HK-2 (cell line): ENCODE data around the gene C15orf39.
"Not testable (repeated sequence)": the region's sequence is repeated elsewhere in the genome, so short reads cannot be mapped to it uniquely, and the experiment has no call there.

ENCODE experiments used
- DNase-seq: peaks from one replicate; pipeline ENCODE4 v3.0.0-alpha.2; 2018; ENCODE audit not compliant: unreplicated experiment

Gene C15orf39

DNA sequence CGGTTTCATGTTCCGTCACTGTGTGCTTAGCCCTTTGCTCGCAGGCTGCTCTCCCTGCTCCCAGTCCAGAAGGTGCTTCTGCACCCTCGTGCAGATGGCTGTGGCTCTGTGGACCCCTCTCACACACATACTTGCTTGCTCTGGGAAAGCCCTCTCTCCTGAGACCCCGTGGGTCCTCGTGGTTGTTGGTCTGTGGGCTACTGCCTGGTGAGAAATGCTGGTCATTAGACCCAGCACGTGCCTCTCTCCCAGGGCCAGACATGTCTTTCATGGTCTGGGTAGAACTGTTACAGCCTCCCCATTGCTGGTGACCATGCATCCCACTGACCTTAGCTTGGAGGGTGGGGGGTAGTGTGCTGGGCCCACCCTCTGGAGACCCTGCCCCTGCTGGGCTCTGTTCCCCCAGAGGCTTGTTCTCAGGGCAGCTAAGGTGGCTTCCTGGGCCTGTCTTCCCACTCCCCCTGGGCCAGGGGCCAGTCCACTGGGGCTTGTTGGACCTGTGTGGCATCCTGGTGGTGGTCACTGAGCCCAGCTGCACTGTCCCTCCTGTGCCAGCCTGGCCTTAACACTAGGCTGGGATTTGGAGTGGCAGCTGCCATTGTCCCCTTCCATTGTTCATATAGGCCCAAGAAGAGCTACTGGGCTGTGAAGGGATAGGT, 10.6 kb downstream of the C15orf39 start:
- no peak for DNase-seq

DNA sequence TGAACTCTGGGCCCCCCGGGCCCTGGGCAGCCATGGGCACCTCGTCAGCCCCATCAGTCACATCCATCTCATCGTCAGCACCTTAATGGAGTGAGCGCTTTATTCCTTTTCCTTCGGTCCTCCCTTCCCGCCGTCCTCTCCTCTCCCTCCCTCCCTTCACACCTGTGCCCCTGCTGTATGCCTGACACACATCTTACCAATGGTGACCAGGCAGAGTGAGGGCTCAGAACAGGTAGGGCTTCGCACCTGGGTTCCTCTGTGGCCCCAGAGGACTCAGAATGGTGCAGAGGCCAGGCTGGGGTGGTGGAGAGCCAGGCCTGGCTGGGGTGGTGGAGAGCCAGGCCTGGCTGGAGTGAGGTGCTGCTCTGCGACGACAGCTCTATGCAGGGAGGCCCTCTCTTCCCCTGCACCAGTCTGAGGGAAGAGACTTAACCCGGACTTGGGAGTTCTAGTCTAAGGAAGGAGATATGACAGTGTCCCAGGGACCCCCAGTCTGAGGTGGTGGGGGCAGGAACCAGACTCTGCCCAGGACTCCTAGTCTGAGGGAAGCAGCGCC, 11.6 kb downstream of the C15orf39 start:
- DNase-seq = no peak

DNA sequence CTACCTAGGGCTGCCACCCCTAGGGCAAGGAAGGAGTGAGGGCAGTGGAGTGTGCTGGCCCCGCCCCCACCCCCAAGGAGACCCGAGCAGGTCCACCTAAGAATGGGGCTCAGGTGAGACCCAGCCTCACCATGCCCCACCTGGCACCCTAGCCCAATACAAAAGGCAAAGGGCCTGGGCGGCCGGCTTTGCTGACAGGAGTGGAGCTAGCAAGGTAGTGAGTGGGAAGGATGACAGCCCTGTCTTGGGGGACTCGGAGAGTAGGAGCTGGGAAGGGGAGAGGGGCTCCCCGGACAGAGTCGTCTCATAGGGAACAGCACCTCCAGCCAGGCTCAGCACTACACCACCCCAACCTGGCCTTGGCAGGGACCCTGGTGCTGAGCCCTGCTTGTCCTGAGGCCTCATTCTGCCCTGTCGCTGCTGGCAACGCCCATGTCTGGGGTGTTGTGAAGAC, 12.1 kb downstream of the C15orf39 start:
- no peak for DNase-seq

DNA sequence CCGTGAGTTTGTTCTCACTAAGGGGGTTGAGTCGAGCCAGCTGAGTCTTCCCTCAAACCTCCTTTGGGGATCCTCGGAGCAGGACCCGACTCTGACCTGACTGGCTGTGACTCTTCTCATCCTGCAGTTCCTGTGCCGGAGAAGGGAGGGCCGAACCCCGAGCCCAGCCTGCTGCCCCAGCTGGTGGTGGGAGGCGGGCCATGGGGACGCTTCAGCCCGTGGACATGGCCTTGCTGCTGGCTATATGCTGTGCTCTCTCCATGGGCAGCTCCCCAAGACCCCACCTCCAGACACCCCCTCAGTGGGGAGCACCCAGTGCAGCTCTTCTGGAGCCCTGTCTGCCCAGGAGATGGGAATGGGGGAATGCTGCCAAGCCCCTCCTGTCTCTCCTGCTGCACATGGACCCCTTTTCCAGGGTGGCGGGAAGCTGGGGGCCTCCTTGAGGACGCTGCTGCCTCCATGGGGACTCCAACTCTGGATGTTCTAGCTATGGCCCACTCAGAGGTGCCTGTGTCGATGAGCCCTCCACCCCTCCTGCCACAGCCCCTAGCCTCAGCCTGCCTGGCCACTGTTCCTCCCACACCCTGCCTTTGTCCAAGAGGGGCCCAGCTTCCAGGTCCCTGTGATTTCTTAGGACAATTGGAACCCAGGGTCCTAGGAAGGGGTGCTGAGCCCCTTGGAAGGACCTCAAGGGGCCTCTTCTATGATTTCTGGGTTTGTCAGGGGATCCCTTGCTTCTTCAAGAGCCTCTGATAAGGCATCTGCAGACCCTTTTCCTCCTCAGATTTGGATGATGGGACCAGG, 12.8 kb downstream of the C15orf39 start:
- DNase-seq = no peak

DNA sequence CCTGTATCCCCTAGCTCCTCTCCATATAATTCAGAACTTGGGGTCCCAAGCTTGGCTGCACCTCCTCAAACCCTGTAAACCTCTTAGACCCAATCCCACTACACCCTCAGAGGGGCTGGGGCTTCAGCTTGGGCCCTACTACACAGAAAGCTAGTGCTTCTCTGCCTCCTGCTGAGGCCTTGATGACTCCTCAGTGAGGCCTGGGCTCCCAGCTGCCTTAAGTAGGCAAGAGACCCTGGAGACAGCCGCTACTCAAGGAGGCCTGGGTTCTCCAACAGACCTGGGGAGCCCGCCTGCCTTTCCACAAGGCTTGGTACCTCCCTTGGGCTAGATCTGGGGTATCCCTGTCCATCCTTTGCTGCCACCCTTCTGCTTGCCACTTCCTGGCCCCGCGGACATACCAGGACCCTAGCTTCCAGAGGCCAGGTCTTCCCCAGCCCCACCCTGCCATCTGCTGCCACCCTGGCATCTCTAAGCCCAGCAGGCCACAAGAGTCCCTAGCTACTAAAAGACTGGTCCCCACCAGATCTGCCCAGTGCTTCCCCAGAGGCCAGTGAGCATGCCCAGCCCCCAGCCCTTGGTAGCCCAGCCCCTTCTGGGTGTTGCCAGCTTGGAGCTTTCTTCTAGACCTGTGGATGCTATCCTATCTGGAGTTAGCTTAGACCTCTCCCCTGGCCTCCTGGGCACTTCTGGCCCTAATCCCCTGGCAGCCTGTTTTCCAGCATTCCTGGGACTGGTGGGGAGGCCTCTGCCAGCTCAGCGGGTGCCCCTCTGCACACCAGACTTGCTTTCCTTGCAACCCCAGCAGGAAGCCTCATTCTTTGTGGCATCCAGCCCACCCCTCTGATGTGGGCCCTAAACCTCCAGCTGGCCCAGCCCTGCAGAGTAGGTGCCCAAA, 13.7 kb downstream of the C15orf39 start:
- no peak for DNase-seq

DNA sequence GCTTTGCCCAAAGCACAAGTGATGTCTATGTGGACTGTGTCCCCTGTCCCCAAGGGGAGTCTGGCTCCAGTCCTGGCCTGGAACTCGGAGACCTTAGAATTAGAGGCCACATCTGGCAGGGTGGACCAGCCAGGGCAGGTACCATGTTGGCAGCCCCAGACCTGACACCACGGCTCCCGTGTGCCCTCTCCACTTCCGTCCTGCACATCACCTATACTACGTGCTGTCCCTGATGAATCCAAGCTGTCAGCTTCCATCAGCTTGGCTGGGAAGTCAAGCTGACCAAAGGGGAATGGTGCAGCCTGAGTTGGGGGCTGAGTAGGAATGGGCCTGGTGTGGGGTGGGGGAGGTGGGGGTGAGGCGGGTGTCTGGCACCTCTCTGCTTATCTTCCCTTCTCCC, 15.3 kb downstream of the C15orf39 start:
- no peak for DNase-seq

DNA sequence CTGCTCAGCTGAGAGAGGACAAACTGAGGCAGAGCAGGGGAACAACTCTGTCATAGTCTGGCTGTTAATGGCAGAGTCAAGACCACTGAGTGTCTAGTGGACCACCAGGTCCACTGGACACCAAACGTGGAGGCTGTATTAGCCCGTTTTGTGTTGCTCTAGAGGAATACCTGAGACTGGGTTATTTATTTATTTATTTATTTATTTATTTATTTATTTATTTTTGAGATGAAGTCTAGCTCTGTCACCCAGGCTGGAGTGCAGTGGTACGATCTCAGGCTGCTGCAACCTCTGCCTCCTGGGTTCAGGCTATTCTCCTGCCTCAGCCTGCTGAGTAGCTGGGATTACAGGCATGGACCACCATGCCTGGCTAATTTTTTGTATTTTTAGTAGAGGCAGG, 15.9 kb downstream of the C15orf39 start:
- DNase-seq = not testable (repeated sequence)

DNA sequence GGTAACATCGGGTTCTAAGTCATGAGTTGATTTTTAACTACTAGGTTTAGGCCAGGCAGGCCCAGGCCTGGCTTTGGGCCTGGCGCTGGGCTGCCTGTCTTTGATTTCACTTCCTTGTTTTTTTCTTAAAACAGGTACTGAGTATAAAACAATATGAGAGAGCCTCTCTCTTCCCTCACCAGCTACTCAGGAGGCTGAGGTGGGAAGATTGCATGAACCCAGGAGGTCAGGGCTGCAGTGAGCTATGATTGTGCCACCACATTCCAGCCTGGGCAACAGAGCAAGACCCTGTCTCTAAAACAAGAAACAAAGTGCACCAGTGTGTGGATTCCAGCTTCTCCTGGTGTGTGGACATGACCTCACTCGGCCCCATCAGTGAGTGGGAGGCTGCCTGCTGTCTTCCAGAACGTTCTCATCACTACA, 17.8 kb downstream of the C15orf39 start:
- not testable (repeated sequence) for DNase-seq

DNA sequence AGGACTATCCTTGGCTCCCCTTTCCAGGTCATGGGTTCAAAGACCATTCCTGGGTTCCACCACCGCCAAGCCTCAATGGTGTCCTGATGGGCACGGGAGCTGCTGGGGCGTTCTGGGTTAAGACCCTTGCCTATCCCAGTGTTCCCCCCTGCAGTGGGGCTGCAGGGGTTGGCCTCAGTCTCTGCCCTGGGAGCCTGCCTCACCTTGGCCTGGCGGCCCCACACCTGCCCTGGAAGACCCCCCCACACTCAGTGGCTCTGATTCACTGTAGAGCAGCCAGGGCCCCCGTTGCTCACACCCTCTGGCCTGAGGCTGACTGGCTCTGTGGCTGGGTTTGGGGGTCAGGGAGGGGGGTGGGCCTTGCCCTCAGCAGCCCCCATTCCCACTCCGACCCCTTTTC, 22.0 kb downstream of the C15orf39 start:
- no peak for DNase-seq

DNA sequence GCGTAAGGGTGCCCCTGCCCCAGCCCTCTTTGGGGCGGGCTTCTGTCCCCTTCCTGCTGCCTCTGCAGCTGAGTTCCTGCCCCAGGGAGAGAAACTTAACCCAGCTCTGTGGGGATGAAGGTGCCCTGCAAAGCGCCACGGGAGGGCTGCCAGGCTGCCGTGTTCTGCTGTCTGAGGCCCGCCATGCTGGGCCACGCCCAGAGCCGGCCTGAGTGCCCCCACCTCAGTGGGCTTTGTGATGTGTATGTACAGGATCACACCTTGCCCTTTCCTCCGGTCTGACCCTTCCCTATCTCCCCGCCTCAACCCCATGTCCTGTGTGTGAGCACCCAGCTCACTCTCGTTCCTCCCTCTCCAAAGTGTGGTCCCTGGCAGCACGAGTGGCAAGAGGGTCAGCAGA, 22.6 kb downstream of the C15orf39 start:
- DNase-seq = no peak

DNA sequence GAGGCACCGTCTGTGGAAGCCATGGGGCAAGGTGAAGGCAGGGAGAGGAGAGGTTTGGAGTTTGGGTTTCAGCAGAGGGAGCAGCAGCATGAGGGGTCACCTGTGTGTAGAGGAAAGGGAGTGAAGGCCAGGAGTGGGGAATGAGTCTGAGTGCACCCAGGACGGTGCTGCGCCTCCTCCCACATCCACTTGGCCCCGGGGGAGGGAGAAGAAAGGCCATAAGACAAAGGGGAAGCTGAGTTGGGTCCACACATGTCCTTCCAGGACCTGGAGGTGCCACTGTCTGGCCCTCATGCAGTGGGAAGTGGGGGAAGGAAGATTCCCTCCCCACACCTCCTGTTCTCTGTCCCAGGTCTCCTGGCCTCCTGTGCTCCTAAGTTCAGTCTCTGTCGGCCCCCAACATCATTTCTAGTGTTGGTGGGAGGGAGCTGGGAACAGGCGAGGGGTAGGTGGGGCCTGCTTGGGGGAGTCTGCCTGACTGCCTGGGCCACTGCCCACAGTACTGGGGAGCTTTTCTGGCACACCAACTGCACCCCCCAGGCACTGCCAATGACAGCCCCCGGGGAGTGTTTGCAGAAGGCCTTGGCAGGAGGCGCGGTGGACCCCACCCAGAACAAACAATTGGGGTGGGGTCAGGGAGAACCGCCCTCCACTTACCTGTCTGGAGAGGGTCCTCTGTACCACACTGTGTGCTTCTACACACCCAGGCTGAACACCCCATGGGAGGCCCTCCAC, 23.6 kb downstream of the C15orf39 start:
- DNase-seq = not testable (repeated sequence)

DNA sequence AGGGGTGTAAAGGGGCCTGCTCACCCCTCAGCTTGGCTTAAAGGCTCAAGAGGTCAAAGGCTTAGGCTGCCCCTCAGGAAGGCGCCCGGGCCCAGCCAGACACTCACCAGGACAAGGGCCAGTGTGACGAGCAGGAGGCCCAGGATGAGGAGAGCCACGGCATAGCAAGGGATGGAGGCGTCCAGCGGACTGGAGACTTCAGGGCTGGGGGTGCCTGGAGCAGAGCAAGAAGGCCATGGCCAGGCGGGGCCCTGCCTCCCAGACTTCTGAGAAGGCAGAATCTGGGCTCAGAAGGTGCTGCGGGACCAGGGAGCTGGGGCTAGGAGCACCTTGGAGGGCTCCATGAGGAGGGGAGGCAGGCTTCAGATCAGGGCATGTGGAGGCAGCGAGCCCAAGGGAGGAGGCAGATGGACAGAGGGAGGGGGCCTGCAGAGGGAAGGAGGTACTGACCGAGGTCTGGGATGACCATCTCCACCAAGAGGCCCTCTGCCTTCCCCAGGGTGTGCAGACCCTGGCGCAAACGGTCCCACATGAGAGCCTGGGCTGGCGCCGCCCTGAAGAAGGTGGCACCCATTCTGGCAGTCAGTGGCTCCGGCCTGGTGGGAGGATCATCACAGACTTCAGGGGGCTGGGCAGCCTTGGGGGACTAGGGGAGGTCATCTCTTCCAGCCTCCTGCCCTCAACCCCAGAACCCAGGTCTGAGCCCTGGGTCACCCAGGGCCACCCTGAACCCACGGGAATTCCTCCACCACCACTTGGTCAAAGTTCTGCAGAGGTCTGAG, 24.5 kb downstream of the C15orf39 start:
- no peak for DNase-seq

DNA sequence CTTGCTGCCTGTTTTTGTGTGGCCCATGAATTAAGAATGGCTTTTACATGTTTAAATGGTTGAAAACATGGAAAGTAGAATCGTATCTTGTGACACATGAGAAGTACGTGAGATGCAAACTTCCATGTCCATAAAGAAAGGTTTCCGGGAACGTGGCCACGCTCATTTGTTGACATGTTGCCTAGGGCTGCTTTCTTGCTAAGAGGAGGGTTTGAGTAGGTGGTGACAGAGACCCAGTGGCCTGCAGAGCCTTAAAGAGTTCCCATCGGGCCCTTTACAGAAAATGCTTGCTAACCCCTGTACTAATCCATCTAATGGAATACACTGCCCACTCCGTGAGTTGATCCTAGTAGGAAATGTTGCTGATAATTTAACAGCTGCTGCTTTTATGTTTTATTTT, 25.4 kb downstream of the C15orf39 start:
- not testable (repeated sequence) for DNase-seq

DNA sequence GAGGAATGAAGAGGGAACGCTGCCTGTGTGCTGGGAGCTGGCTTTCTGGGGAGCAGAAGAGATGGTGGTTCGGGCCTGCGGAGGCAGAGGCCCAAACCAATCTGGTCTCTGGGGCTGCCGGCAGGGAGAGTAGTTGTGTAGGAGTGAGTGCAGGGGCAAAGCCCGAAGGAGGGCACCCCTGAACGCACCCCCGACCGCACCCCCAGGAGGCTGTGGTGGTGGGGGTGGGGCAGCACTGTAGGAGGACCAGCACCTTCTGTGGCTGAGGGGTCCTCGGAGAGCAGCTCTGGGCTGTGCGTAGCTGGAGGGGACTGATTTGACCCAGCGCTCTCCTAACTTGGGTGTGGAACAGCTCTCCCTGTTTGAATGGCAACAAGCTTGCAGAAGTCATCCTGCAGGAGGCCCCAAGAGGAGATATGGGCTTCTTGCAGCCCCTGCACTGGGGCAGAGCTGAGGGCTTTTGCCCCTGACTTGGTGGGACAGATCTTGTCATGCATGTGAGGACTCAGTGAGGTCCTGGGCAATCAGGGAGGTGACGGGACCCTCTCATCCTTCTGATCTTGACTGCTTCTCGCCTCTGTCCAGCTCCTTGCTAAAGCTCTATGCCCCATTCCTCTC, 26.1 kb downstream of the C15orf39 start:
- no peak for DNase-seq

DNA sequence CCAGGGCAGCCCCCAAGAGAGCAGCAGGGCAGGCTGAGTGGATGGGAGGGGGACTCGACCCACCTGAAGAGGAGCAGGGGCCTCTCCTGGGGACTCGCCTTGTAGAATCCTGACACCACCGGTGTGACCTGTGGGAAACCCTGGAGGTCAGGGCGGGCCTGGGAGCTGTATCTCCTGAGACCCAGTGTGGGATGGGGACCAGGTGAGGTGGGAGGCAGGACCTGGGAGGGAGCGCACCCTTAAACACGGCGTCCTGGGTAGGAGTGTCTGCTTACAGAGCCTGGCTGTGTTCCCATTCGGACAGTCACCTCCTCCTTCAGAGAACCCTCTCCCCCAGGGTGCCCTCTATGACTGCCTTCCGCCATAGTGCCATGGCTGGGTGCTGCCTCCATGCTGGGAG, 27.1 kb downstream of the C15orf39 start:
- no peak for DNase-seq

DNA sequence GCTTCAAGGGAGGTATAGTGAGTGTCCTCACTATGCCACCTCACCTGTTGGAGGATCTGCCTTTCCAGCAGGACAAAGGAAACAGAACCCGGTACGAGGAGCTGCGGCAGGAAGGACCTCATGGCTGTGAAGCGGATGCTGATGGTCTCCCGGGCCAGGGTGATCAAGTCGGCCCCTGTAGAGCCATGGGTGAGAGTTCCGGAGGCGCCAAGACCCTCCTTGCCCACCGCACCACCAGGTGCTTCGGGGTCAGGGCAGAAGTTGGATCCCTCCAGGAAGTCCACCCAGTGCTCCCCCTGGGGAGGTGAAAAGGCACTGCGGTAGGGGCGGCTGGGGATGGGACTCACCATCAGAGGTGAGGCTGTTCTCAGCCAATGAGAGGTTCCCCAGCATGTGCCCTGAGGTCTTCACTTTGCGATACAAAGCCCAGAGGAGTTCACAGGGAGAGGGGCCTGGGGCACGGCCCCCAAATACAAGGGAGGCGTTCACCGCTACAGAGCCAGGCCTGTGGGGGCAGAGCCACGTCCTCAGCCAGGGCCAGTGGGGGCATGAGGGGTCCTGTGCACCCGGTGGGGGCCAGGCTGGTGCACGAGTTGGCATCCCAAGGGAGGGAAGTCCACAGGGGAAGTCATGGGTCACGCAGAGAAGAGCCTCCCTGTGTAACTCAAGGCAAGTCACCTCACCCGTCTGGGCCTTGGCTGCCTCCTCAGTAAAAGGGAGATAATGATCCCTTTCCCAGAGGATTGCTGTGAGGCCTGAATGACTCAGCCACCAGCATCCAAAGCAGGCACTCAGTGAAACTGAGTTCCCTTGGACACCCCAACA, 27.7 kb downstream of the C15orf39 start:
- DNase-seq = no peak

DNA sequence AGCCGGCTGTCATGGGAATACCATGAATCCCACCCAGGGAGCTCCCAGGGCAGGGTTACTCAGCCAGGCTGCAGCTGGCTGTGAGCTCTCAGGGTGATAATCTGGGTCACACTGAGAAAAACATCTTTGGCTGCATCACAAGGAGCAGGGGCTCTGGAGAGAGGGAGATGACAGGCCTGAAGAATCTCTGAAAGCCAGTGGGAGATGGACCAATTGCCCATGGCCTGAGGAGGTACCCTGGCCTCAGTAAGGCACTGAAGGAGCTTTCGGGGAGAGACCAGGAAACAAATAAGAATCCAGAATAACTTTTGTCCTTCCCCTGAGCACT, 28.3 kb downstream of the C15orf39 start:
- no peak for DNase-seq

DNA sequence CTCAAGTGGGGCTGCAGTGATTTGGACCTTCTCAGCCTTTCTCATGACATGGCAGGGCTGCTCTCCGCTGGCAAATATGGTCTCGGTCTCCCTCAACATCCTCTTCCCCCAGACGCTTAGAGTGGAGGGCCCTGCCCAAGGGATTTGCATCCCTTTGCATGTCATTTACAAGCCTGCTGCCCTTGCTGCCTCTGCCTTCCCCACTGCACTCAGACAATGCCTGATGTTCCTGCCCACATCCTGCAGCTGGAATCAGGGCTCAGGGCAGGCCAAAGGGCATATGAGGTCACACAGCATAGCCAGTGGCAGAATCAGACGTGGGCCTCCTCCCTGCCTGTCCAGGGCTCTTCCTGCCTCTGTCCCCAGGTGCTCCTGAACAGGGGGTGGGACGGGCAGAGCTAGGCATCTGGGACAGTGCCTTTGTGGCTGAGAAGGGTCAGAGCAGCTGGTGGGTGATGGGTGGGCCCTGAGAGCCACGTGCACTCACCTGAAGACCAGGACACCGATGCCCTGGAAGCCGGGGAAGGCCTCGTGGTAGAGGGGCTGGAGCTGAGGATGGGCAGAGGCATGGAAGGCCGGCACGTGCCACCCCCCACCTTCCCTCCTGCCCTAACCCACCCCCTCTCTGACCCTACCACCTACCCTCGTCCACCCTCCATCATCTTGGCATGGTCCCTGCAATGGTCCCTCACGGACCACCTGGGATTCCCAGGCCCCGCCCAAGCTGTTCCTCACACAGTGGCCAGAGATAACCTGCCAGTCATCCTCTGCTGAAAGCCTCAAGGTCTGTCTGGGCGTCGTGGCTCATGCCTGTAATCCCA, 29.1 kb downstream of the C15orf39 start:
- no peak for DNase-seq
